B cell (primary cell): Measurements from ENCODE around the gene CRK.

Experiments
- EZH2 ChIP-seq: IDR thresholded peaks from 2 replicates; pipeline ENCODE4 v1.6.1; 2012; ENCODE audit warnings: borderline replicate concordance, low read depth, mild to moderate bottlenecking, moderate library complexity, low read length; ENCODE audit not compliant: insufficient read depth, poor library complexity, severe bottlenecking
- TF ChIP-seq, protein P1 (sequence below): fragments of 200-600 bp; IDR thresholded peaks from one replicate; pipeline ENCODE4 v1.8.0; 2022; ENCODE audit warnings: antibody characterized with exemption, mild to moderate bottlenecking

DNA sequence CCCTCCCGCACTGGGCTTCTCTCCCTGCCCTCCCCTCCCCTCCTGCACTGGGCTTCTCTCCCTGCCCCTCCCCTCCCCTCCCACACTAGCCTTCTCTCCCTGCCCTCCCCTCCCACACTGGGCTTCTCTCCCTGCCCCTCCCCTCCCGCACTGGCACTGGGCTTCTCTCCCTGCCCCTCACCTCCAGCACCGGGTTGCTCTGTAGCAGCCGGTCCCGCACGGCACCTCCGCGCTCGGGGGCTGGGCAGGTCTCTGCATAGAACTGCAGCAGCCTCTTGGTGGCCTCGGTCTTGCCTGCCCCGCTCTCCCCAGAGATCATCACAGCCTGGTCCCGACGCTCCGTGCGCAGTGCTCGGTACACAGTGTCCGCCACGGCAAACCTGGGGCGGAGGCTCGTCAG lies 26.6 kb upstream of the CRK start:
- TF ChIP-seq, protein P1, sequence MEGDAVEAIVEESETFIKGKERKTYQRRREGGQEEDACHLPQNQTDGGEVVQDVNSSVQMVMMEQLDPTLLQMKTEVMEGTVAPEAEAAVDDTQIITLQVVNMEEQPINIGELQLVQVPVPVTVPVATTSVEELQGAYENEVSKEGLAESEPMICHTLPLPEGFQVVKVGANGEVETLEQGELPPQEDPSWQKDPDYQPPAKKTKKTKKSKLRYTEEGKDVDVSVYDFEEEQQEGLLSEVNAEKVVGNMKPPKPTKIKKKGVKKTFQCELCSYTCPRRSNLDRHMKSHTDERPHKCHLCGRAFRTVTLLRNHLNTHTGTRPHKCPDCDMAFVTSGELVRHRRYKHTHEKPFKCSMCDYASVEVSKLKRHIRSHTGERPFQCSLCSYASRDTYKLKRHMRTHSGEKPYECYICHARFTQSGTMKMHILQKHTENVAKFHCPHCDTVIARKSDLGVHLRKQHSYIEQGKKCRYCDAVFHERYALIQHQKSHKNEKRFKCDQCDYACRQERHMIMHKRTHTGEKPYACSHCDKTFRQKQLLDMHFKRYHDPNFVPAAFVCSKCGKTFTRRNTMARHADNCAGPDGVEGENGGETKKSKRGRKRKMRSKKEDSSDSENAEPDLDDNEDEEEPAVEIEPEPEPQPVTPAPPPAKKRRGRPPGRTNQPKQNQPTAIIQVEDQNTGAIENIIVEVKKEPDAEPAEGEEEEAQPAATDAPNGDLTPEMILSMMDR, result no peak
- no peak for TF ChIP-seq EZH2
